ENCODE results near the gene SYTL2.
"Not testable (repeated sequence)": the region's sequence is repeated elsewhere in the genome, so short reads cannot be mapped to it uniquely, and the experiment has no call there.

Gene SYTL2

GRCh38 chr11:85682330-85683305, 128.3 kb downstream of the SYTL2 start:
- no peak for DNase-seq (ENCODE audit: extremely low read depth, low read depth)
- TF ChIP-seq, protein P1, sequence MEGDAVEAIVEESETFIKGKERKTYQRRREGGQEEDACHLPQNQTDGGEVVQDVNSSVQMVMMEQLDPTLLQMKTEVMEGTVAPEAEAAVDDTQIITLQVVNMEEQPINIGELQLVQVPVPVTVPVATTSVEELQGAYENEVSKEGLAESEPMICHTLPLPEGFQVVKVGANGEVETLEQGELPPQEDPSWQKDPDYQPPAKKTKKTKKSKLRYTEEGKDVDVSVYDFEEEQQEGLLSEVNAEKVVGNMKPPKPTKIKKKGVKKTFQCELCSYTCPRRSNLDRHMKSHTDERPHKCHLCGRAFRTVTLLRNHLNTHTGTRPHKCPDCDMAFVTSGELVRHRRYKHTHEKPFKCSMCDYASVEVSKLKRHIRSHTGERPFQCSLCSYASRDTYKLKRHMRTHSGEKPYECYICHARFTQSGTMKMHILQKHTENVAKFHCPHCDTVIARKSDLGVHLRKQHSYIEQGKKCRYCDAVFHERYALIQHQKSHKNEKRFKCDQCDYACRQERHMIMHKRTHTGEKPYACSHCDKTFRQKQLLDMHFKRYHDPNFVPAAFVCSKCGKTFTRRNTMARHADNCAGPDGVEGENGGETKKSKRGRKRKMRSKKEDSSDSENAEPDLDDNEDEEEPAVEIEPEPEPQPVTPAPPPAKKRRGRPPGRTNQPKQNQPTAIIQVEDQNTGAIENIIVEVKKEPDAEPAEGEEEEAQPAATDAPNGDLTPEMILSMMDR (IDR thresholded peaks at IDR 0.05; ENCODE audit: low read depth, low read length, missing control alignments), result no peak
- H3K4me3 ChIP-seq (replicated peaks; ENCODE audit: low read depth, low read length), result peak overlapping the region; percentile 52

GRCh38 chr11:85680897-85681296, 130.0 kb downstream of the SYTL2 start:
- no peak overlapping the region for H3K4me3 ChIP-seq (replicated peaks; ENCODE audit: low read depth, low read length)
- DNase-seq (ENCODE audit: extremely low read depth, low read depth), result no peak
- TF ChIP-seq, protein P1 (IDR thresholded peaks at IDR 0.05; ENCODE audit: low read depth, low read length, missing control alignments), result no peak

DNA sequence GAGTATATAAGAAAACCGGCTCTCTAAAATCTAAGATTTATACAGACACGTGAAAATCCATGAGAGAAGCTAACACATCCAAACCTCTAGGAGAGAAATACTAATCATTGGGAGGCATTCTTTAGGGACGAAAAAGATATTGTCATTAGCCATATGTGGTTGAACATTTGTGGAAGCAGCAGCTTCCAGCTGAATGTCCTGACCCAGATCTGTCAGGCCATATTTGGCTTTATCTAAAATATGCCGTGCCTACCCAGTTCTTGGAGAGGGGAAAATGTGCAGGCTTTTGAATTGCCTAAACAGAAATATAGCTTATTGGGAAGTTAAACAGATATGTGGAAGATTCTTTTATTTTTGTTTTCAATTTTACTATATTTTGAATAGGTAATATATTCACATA, 131.4 kb downstream of the SYTL2 start:
- no peak for DNase-seq (ENCODE audit: extremely low read depth, low read depth)
- TF ChIP-seq, protein P1 (IDR thresholded peaks at IDR 0.05; ENCODE audit: low read depth, low read length, missing control alignments), result no peak
- H3K4me3 ChIP-seq (replicated peaks; ENCODE audit: low read depth, low read length), result no peak overlapping the region

GRCh38 chr11:85673393-85673792, 137.5 kb downstream of the SYTL2 start:
- DNase-seq (ENCODE audit: extremely low read depth, low read depth), result no peak
- no peak overlapping the region for H3K4me3 ChIP-seq (replicated peaks; ENCODE audit: low read depth, low read length)
- TF ChIP-seq, protein P1 (IDR thresholded peaks at IDR 0.05; ENCODE audit: low read depth, low read length, missing control alignments), result no peak

DNA sequence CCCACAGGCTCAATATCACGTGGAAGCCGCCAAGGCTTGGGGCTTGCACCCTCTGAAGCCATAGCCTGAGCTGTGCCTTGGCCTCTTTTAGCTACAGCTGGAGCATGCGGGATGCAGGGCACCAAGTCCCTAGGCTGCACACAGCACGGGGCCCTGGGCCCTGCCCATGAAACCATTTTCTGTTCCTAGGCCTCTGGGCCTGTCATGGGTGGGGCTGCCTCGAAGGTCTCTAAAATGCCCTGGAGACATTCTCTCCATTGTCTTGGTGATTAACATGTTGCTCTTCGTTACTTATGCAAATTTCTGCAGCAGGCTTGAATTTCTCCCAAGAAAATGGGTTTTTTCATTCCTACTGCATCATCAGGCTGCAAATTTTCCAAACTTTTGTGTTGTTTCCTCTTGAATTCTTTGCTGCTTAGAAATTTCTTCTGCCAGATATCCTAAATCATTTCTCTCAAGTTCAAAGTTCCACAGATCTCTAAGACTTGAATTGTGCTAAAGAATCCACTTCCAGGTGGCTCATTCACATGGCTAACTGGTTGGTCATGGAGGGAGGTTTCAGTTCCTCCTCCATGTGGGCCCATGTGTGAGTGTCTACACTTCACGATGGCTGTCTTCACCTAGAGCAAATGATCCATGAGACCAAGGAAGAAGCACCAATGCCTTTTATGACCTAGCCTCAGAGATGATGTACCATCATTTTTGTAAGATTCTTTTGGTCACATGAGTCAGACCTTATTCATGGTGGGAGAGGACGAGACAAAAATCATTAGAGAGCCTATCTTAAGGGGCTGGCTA, 138.6 kb downstream of the SYTL2 start:
- no peak overlapping the region for H3K4me3 ChIP-seq (replicated peaks; ENCODE audit: low read depth, low read length)
- no peak for DNase-seq (ENCODE audit: extremely low read depth, low read depth)
- TF ChIP-seq, protein P1 (IDR thresholded peaks at IDR 0.05; ENCODE audit: low read depth, low read length, missing control alignments), result no peak

DNA sequence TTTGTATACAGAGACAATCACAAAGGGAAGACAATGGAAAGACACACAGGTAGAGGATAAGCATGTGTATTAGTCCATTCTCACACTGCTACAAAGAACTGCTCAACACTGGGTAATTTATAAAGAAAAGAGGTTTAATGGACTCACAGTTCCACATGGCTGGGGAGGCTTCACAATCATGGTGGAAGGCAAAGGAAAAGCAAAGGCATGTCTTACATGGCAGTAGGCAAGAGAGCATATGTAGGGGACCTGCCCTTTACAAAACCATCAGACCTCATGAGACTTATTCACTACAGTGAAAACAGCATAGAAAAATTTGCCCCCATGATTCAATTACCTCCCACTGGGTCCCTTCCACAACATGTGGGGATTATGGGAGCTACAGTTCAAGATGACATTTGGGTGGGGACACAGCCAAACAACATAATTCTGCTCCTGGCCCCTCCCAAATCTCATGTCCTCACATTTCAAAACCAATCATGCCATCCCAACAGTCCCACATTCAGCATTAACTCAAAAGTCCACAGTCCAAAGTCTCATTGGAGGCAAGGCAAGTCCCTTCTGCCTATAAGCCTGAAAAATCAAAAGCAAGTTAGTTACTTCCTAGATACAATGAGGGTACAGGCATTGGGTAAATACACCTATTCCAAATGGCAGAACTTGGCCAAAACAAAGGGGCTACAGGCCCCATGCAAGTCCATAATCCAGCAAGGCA, 139.8 kb downstream of the SYTL2 start:
- not testable (repeated sequence) for DNase-seq (ENCODE audit: extremely low read depth, low read depth); H3K4me3 ChIP-seq (replicated peaks; ENCODE audit: low read depth, low read length)
